GM19035 (cell line): ENCODE data around the gene SLC22A13.
"Not testable (repeated sequence)": the region's sequence is repeated elsewhere in the genome, so short reads cannot be mapped to it uniquely, and the experiment has no call there.

ENCODE experiments used
- ATAC-seq: cut with Tn5 transposase; IDR thresholded peaks from one replicate; pipeline ENCODE4 v1.9.1; 2021; ENCODE audit not compliant: unreplicated experiment

The SLC22A13 gene, protein sequence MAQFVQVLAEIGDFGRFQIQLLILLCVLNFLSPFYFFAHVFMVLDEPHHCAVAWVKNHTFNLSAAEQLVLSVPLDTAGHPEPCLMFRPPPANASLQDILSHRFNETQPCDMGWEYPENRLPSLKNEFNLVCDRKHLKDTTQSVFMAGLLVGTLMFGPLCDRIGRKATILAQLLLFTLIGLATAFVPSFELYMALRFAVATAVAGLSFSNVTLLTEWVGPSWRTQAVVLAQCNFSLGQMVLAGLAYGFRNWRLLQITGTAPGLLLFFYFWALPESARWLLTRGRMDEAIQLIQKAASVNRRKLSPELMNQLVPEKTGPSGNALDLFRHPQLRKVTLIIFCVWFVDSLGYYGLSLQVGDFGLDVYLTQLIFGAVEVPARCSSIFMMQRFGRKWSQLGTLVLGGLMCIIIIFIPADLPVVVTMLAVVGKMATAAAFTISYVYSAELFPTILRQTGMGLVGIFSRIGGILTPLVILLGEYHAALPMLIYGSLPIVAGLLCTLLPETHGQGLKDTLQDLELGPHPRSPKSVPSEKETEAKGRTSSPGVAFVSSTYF

DNA sequence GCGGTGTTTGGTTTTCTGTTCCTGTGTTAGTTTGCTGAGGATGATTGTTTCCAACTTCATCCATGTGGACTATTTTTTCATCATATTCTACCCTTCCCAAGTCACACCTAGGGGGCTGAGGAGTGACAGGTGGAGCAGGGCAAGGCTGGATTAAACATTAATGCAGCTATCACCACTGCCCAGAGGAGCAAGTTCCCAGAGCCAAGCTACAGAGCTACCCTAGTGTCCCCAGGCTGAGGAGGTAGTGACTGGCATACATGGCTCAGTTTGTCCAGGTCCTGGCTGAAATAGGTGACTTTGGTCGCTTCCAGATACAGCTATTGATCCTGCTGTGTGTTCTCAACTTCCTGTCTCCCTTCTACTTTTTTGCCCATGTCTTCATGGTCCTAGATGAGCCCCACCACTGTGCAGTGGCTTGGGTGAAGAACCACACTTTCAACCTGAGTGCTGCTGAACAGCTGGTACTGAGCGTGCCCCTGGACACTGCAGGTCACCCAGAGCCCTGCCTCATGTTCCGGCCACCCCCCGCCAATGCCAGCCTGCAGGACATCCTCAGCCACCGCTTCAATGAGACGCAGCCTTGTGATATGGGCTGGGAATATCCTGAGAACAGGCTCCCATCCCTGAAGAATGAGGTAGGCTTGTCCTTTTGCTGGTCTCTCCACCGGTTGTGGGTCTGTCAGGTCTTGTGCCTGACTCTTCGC lies at the start of gene SLC22A13:
TSS of gene SLC22A13 (plus strand) at position 209 of the 704 bp plus-strand sequence. CDS start at position 258, 49 bp downstream.
- ATAC-seq = no peak

GRCh38 chr3:38219609-38220197 lies 45.9 kb upstream of the SLC22A13 start:
- ATAC-seq = no peak

DNA sequence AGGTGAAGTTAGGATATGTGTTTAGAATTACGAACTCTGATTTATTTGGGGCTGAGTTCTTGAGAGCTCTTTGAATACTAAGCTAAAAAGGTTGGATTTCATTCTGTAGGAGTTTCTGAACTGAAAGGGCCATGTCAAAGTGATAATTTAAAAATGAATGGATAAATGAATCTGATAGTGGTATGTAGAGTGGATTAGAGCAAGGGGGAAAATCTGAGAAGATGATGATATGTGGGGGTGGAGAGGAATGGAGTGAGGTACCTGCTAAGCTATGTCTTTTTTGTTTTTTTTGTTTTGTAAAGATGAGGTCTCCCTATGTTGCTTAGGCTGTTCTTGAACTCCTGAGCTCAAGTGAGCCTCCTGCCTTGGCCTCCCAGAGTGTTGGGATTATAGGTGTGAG lies 44.6 kb upstream of the SLC22A13 start:
- no peak for ATAC-seq

DNA sequence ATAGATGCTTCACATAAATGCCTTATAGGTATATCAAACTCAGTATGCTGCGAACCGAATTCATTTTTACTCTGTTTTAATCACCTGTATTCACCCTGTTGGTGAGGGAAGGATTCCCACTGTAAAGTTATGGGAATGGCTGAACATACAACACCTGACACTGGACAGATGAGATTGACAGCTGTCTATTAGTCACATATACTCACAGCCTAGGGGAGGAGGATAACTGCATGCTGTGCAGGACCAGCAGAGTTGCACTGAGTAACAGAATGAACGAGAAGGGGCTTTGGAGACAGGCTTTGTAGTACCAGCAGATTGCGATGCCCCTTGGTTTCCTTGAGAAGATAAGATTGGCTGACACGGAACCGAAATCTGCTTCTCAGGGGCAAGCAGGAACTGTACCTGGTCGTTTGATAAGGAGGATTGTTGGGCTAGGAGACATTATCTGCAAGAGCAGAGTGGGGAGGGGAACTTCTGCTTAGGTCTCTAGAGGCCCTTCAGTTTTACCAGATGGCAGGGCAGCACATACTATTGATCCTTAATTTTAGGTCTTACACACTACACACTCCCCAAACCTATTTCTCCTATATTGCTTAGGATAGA lies 43.5 kb upstream of the SLC22A13 start:
- no peak for ATAC-seq

DNA sequence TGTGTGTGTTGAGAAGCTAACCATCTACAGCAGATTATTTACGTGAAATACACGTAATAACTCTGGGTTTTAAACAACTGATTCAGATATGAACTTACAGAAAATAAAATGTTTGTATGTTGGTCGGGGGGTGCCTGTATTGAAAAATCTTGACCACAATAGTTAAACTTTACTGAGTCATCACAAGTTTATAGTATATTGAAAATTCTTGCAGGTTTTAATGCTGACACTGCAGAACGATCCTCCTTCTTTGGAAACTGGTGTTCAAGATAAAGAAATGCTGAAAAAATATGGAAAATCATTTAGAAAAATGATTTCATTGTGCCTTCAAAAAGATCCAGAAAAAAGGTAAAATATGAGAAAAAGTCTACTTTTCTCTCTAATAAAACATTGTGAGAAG lies 41.3 kb upstream of the SLC22A13 start:
- ATAC-seq = no peak

- ATAC-seq = no peak
Measured at GRCh38 chr3:38226273-38226672, 39.3 kb upstream of the SLC22A13 start.

DNA sequence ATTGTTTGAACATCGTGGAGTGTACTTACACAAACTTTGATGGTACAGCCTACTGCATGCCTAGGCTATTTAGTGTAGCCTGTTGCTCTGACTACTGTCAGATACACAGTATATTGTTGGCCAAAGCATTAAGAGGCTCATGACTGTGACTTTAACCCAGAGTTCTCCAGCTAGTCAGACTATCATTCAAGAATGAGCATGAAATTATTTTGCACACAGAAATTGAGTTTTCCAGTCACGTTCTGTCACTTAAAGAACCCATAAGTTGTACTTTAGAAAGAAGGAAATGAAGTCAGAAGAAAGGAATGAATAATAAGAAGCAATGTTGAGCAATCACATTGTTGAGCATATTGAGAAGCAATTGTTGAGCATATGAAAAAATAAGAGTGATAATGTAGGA lies 37.6 kb upstream of the SLC22A13 start:
- no peak for ATAC-seq

- no peak for ATAC-seq
Measured at GRCh38 chr3:38229036-38229435, 36.6 kb upstream of the SLC22A13 start.

DNA sequence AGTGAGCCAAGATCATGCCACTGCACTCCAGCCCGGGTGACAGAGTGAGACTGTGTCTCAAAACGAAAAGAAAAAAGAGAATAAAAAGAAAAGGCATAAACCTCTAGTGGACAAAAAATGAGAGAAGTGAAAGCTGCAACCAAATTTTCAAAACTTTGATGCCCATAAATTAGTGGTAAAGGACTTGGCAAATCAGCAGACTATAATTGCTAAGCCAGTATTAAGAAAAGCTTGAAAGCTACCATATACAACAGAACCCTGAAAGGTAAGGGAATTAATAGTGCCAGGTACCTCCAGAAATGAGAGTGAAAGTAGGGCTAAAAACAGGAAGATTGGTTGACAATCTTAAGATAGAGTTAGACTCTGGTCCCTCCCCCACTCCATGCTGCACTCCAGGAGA lies 32.9 kb upstream of the SLC22A13 start:
- ATAC-seq = no peak

GRCh38 chr3:38235466-38235865 lies 30.1 kb upstream of the SLC22A13 start:
- no peak for ATAC-seq

- no peak for ATAC-seq
Measured at GRCh38 chr3:38238416-38239008, 27.1 kb upstream of the SLC22A13 start.

GRCh38 chr3:38242812-38243211 lies 22.8 kb upstream of the SLC22A13 start:
- ATAC-seq = not testable (repeated sequence)

DNA sequence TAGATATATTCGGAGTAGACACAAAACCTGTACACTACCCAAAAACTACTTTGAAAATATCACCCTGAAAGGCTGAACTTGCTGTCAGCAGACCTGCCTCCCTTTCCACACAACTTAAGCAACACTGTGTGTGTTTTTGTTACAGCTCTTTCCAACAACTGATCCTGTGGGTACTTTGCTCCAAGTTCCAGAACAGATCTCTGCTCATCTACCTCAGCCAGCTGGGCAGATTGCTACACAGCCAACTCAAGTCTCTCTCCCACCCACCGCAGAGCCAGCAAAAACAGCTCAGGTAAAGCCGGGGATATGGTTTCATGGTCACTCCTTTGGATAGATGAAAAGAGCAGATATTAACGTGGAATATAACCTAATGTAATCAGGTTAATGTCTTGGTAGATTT lies 19.7 kb upstream of the SLC22A13 start:
- ATAC-seq = no peak

DNA sequence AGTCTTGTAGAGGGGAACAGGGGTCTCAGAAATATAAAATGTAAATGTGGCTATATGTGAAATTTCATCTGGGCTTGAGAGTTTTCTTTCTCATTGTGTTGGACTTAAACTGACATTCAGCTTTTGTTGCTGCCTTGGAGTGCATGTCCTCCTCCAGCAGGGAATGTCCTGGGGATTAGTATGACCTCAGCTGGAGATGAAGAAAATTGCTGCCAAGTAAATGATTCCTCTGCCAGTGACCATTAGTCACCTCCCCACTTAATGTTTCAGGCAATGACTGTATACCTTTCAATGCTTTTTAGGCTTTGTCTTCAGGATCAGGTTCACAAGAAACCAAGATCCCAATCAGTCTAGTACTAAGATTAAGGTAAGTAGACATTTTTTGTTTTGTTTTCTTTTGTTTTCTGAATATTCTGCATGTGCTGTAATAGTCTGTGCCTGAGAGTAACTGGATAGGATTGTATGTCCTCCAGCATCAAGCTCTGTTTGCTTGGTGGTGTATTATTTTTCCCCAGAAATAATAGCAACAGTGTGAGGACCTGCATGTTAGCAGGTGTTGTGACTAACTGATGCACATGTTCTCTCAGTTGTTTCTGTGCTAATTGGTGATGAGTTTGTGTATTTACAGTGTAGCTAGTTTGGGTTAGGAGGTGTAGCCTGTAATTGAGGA lies 18.1 kb upstream of the SLC22A13 start:
- ATAC-seq = no peak

GRCh38 chr3:38250198-38250597 lies 15.4 kb upstream of the SLC22A13 start:
- ATAC-seq = no peak

GRCh38 chr3:38251197-38251596 lies 14.4 kb upstream of the SLC22A13 start:
- ATAC-seq = no peak

DNA sequence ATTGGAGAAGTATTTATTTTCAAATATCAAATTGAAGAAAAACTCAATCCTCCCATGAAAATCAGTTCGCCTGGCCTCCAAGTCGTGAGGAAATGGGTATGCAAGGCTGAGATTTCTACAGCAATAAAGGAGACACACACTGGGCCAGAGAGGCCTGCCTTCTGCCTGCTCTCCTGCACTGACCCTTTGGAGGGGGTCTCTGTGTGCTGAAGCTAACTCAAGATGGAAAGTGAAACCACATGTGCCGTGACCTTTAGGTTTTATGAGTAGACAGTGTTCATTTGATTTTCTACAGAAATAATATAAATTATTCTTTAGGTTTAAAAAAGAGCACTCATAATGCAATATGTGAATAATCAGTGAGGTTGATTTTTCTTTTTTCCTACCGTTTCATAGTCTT lies 11.9 kb upstream of the SLC22A13 start:
- no peak for ATAC-seq

DNA sequence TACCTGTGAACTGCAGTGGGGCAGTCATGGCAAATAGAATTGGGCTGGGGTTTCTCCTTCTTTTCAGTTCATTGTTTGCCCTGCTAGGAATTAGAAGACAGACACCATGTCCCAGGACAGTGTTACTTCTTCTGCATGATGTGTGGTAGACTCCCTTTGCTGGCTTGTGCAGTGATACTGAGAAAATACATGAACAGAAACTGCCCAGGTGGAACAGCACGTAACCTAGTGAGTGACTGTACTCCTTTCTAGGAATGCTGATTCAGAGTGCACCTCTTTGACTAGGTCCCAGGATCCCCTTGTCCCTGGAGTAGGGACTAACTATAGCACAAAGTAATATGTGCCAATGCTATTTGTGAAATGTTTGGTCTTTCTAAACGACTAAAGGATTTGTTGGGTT lies 10.7 kb upstream of the SLC22A13 start:
- no peak for ATAC-seq

DNA sequence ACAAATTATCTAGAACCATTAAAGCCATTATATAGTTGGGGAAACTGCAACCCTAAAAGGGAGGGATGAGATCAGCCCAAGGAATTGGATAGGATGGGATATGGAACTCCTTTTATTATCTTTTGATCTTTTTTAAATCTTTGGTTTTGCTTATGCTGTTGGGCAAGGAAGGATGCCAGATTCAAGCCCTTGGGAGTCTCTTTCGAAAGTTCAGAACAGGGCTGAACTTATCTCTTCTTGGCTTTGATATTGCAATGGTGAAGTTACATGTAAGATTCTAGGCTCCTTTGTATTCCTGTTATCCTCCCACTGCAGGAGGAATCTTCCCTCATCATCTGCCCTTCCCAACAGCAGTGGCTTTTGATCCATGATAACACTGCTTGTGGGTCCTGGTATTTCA lies 10.0 kb upstream of the SLC22A13 start:
- no peak for ATAC-seq

- ATAC-seq = no peak
Measured at GRCh38 chr3:38257583-38257982, 8.0 kb upstream of the SLC22A13 start.
